Left hindlimb (tissue), 1 donor: ENCODE measurements around the gene GPR176.

Source experiments
- DNase-seq: peaks from one replicate; pipeline ENCODE4 v3.0.0-alpha.2; 2018

GPR176 gene

GRCh38 chr15:39888809-39889208, 31.3 kb downstream of the GPR176 start:
- DNase-seq: no peak

- no peak for DNase-seq
These were observed 31.8 kb downstream of the GPR176 start for GRCh38 chr15:39888243-39888642.

GRCh38 chr15:39887832-39888231, 32.2 kb downstream of the GPR176 start:
- DNase-seq: no peak

GRCh38 chr15:39887211-39887610, 32.9 kb downstream of the GPR176 start:
- DNase-seq: no peak

- DNase-seq: no peak
These were observed 33.6 kb downstream of the GPR176 start for GRCh38 chr15:39886418-39886817.

- DNase-seq: no peak
These were observed 34.8 kb downstream of the GPR176 start for GRCh38 chr15:39885099-39885777.

- no peak for DNase-seq
These were observed 35.7 kb downstream of the GPR176 start for GRCh38 chr15:39884351-39884750.

- no peak for DNase-seq
These were observed 37.5 kb downstream of the GPR176 start for GRCh38 chr15:39882602-39883001.

GRCh38 chr15:39881790-39882189, 38.3 kb downstream of the GPR176 start:
- no peak for DNase-seq

GRCh38 chr15:39880718-39881387, 39.2 kb downstream of the GPR176 start:
- no peak for DNase-seq

GRCh38 chr15:39878406-39878785, 41.7 kb downstream of the GPR176 start:
- no peak for DNase-seq

GRCh38 chr15:39874890-39875549, 45.0 kb downstream of the GPR176 start:
- DNase-seq: no peak

- DNase-seq: no peak
These were observed 46.1 kb downstream of the GPR176 start for GRCh38 chr15:39873978-39874377.

- DNase-seq: no peak
These were observed 49.5 kb downstream of the GPR176 start for GRCh38 chr15:39870537-39870936.

- DNase-seq: no peak
These were observed 50.1 kb downstream of the GPR176 start for GRCh38 chr15:39869858-39870515.

GRCh38 chr15:39869254-39869653, 50.8 kb downstream of the GPR176 start:
- DNase-seq: no peak

- DNase-seq: no peak
These were observed 51.7 kb downstream of the GPR176 start for GRCh38 chr15:39868396-39868795.

- no peak for DNase-seq
These were observed 56.0 kb downstream of the GPR176 start for GRCh38 chr15:39864116-39864515.

- no peak for DNase-seq
These were observed 59.2 kb downstream of the GPR176 start for GRCh38 chr15:39860871-39861270.

- no peak for DNase-seq
These were observed 59.9 kb downstream of the GPR176 start for GRCh38 chr15:39860200-39860599.

- DNase-seq: no peak
These were observed 60.4 kb downstream of the GPR176 start for GRCh38 chr15:39859636-39860035.

GRCh38 chr15:39857132-39857531, 62.9 kb downstream of the GPR176 start:
- DNase-seq: no peak

GRCh38 chr15:39856357-39856756, 63.7 kb downstream of the GPR176 start:
- DNase-seq: no peak

GRCh38 chr15:39855400-39855799, 64.7 kb downstream of the GPR176 start:
- peak; percentile 34 for DNase-seq
